GM18520 (cell line): ENCODE results near the gene THAP7.

ENCODE experiments used
- ATAC-seq: cut with Tn5 transposase; IDR thresholded peaks from one replicate; pipeline ENCODE4 v1.9.1; 2021; ENCODE audit not compliant: unreplicated experiment

THAP7 gene

GRCh38 chr22:20965104-20965887 is 36.6 kb downstream of the THAP7 start:
- ATAC-seq = no peak

GRCh38 chr22:20964799-20965103 is 37.2 kb downstream of the THAP7 start:
- ATAC-seq = no peak

GRCh38 chr22:20964090-20964798 is 37.7 kb downstream of the THAP7 start:
- no peak for ATAC-seq

GRCh38 chr22:20963201-20964052 is 38.5 kb downstream of the THAP7 start:
- no peak for ATAC-seq

GRCh38 chr22:20962491-20962945 is 39.4 kb downstream of the THAP7 start:
- no peak for ATAC-seq

GRCh38 chr22:20960609-20961008 is 41.3 kb downstream of the THAP7 start:
- ATAC-seq = no peak

- ATAC-seq = no peak
Measured at GRCh38 chr22:20959578-20960461, 42.1 kb downstream of the THAP7 start.

- ATAC-seq = no peak
Measured at GRCh38 chr22:20957683-20958431, 44.1 kb downstream of the THAP7 start.

- ATAC-seq = no peak
Measured at GRCh38 chr22:20957102-20957682, 44.7 kb downstream of the THAP7 start.

- no peak for ATAC-seq
Measured at GRCh38 chr22:20956258-20957101, 45.4 kb downstream of the THAP7 start.

- ATAC-seq = no peak
Measured at GRCh38 chr22:20955548-20955947, 46.4 kb downstream of the THAP7 start.

- ATAC-seq = no peak
Measured at GRCh38 chr22:20953668-20954500, 48.0 kb downstream of the THAP7 start.

GRCh38 chr22:20953342-20953608 is 48.6 kb downstream of the THAP7 start:
- no peak for ATAC-seq

- ATAC-seq = no peak
Measured at GRCh38 chr22:20952544-20953341, 49.2 kb downstream of the THAP7 start.

- ATAC-seq = no peak
Measured at GRCh38 chr22:20951932-20952380, 50.0 kb downstream of the THAP7 start.

GRCh38 chr22:20951151-20951931 is 50.6 kb downstream of the THAP7 start:
- ATAC-seq = no peak
